ENCODE data around the gene MTX1. TPM values are rescaled to one million over a fixed set of nuclear protein-coding genes. Genes with fewer than 3 reads are reported as not detected.

Gene MTX1
- total and polyA plus RNA-seq, 2 experiments from 2014 or later: 77.7 to 106 TPM

GRCh38 chr1:155177192-155177917 is 31.1 kb upstream of the MTX1 start:
- peaks cover 12% of the 10 kb centered on the region for H3K4me1 ChIP-seq (ENCODE audit: insufficient read depth)
- peaks cover 6% of the 10 kb centered on the region for H3K79me2 ChIP-seq (replicated peaks; ENCODE audit: insufficient read depth)
- no peak overlapping the region for H3K27ac ChIP-seq (ENCODE audit: low read depth)
- TF ChIP-seq STAT1 (IDR thresholded peaks at IDR 0.05; ENCODE audit: unreplicated experiment): no peak
- Mint-ChIP-seq H3K9me3 (peaks cover 4% of the 10 kb centered on the region), H3K27me3 (ENCODE audit: insufficient read depth, low read depth, poor library complexity) (peaks cover 18% of the 10 kb centered on the region), H3K4me3 (no peak overlapping the region), H3K27ac (no peak overlapping the region), H3K4me1 (peaks cover 18% of the 10 kb centered on the region), H3K36me3 (ENCODE audit: low read depth) (peaks cover 47% of the 10 kb centered on the region)
- DNase-seq (ENCODE audit: low spot score) (no peak), ATAC-seq (no peak)
- H4K20me1 ChIP-seq (replicated peaks; ENCODE audit: insufficient read depth): no peaks in the 10 kb centered on the region
- peaks cover 14% of the 10 kb centered on the region for H3F3A ChIP-seq (replicated peaks; ENCODE audit: low read depth)
- H3K4me3 ChIP-seq: no peak overlapping the region
- no peaks in the 10 kb centered on the region for H3K9me2 ChIP-seq (ENCODE audit: insufficient read depth)
- no peaks in the 10 kb centered on the region for H3K27me3 ChIP-seq (ENCODE audit: insufficient read depth)
- no peak overlapping the region for H3K4me2 ChIP-seq
- no peak overlapping the region for H2AFZ ChIP-seq
- H3K36me3 ChIP-seq (ENCODE audit: insufficient read depth): peaks cover 20% of the 10 kb centered on the region; the same call in 1 of the 2 replicates

DNA sequence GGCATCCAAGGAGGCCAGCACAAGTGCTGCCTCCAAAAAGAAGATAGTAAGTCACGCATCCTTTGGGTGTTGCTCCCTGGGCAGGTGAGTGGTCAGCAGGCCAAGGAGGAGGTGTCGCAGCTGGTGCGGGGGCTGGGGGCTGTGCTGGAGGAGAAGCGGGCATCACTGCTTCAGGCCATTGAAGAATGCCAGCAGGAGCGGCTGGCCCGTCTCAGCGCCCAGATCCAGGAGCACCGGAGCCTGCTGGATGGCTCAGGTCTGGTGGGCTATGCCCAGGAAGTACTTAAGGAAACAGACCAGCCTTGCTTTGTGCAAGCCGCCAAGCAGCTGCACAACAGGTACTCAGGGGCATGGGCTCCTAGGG is 30.6 kb upstream of the MTX1 start:
- no peaks in the 10 kb centered on the region for H4K20me1 ChIP-seq (replicated peaks; ENCODE audit: insufficient read depth)
- peaks cover 10% of the 10 kb centered on the region; the same call in 1 of the 2 replicates for H3K4me1 ChIP-seq (ENCODE audit: insufficient read depth)
- no peak for ATAC-seq
- no peak for TF ChIP-seq JUNB (IDR thresholded peaks at IDR 0.05; ENCODE audit: unreplicated experiment)
- TF ChIP-seq POLR2AphosphoS5 (IDR thresholded peaks at IDR 0.05; ENCODE audit: low read depth): no peak
- no peak for TF ChIP-seq ZNF462 (CRISPR knock-in tag; IDR thresholded peaks at IDR 0.05)
- no peak for TF ChIP-seq NANOG (IDR thresholded peaks at IDR 0.05; ENCODE audit: borderline replicate concordance)
- no peak for TF ChIP-seq ZNF114 (CRISPR knock-in tag; IDR thresholded peaks at IDR 0.05)
- TF ChIP-seq, protein P1, sequence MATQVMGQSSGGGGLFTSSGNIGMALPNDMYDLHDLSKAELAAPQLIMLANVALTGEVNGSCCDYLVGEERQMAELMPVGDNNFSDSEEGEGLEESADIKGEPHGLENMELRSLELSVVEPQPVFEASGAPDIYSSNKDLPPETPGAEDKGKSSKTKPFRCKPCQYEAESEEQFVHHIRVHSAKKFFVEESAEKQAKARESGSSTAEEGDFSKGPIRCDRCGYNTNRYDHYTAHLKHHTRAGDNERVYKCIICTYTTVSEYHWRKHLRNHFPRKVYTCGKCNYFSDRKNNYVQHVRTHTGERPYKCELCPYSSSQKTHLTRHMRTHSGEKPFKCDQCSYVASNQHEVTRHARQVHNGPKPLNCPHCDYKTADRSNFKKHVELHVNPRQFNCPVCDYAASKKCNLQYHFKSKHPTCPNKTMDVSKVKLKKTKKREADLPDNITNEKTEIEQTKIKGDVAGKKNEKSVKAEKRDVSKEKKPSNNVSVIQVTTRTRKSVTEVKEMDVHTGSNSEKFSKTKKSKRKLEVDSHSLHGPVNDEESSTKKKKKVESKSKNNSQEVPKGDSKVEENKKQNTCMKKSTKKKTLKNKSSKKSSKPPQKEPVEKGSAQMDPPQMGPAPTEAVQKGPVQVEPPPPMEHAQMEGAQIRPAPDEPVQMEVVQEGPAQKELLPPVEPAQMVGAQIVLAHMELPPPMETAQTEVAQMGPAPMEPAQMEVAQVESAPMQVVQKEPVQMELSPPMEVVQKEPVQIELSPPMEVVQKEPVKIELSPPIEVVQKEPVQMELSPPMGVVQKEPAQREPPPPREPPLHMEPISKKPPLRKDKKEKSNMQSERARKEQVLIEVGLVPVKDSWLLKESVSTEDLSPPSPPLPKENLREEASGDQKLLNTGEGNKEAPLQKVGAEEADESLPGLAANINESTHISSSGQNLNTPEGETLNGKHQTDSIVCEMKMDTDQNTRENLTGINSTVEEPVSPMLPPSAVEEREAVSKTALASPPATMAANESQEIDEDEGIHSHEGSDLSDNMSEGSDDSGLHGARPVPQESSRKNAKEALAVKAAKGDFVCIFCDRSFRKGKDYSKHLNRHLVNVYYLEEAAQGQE (IDR thresholded peaks at IDR 0.05; ENCODE audit: unreplicated experiment): no peak
- TF ChIP-seq ZNF331 (CRISPR knock-in tag; IDR thresholded peaks at IDR 0.05; ENCODE audit: low read depth): no peak
- no peak for TF ChIP-seq CREB1 (CRISPR knock-in tag; IDR thresholded peaks at IDR 0.05; ENCODE audit: low read depth)
- TF ChIP-seq STAT1 (IDR thresholded peaks at IDR 0.05; ENCODE audit: unreplicated experiment): no peak
- TF ChIP-seq EZH2 (IDR thresholded peaks at IDR 0.05; ENCODE audit: low read depth, unreplicated experiment): no peak
- no peak for TF ChIP-seq EZH2phosphoT487 (IDR thresholded peaks at IDR 0.05; ENCODE audit: unreplicated experiment)

More for the DNA sequence above, 30.6 kb upstream of the MTX1 start:
- peaks cover 11% of the 10 kb centered on the region for H3F3A ChIP-seq (replicated peaks; ENCODE audit: low read depth)
- no peak overlapping the region for H3K4me3 ChIP-seq
- Mint-ChIP-seq H3K9me3 (peaks cover 4% of the 10 kb centered on the region; the same call in 2 of the 3 replicates), H3K4me1 (peaks cover 17% of the 10 kb centered on the region), H3K27me3 (ENCODE audit: insufficient read depth, low read depth, poor library complexity) (peaks cover 18% of the 10 kb centered on the region), H3K27ac (no peak overlapping the region), H3K4me3 (no peak overlapping the region), H3K36me3 (ENCODE audit: low read depth) (peaks cover 49% of the 10 kb centered on the region)
- no peak overlapping the region for H3K4me2 ChIP-seq
- no peaks in the 10 kb centered on the region for H3K27me3 ChIP-seq (ENCODE audit: insufficient read depth)
- no peaks in the 10 kb centered on the region for H3K9me2 ChIP-seq (ENCODE audit: insufficient read depth)
- no peak overlapping the region for H2AFZ ChIP-seq
- no peak for DNase-seq (ENCODE audit: low spot score)
- H3K27ac ChIP-seq (ENCODE audit: low read depth): no peak overlapping the region
- peaks cover 20% of the 10 kb centered on the region; the same call in 1 of the 2 replicates for H3K36me3 ChIP-seq (ENCODE audit: insufficient read depth)
- 0 out of 2 replicates have a peak, but pooled peaks cover 3% of the 10 kb centered on the region for H3K79me2 ChIP-seq (replicated peaks; ENCODE audit: insufficient read depth)
